Endothelial cell of umbilical vein (primary cell): ENCODE measurements around the gene SNAP25.

ENCODE experiments used
- CTCF ChIP-seq, 2 donors: IDR thresholded peaks; 1 replicate in 1 of 2; 2 replicates in 1 of 2; pipeline ENCODE4 v1.5.1; 2011; ENCODE audit warnings: low read length in 2 of 2, mild to moderate bottlenecking in 2 of 2, moderate library complexity in 2 of 2, control low read depth in 1 of 2, inconsistent platforms in 1 of 2, low read depth in 1 of 2; ENCODE audit not compliant: insufficient read depth in 1 of 2; ENCODE audit errors: extremely low read depth in 1 of 2
- MAX ChIP-seq: IDR thresholded peaks from 2 replicates; pipeline ENCODE4 v1.6.1; 2011; ENCODE audit not compliant: insufficient read depth, insufficient read length
- MYC ChIP-seq: IDR thresholded peaks from one replicate; pipeline ENCODE4 v1.6.1; 2011; ENCODE audit warnings: mild to moderate bottlenecking, low read depth, low read length
- POLR2A ChIP-seq: IDR thresholded peaks from 2 replicates; pipeline ENCODE4 v1.6.1; 2012; ENCODE audit warnings: low read depth, mild to moderate bottlenecking, control low read depth, low read length
- POLR2AphosphoS5 ChIP-seq: IDR thresholded peaks from 2 replicates; pipeline ENCODE4 v1.6.1; 2012; ENCODE audit warnings: low read depth, mild to moderate bottlenecking, control low read depth, low read length, moderate library complexity; ENCODE audit not compliant: insufficient read depth

DNA sequence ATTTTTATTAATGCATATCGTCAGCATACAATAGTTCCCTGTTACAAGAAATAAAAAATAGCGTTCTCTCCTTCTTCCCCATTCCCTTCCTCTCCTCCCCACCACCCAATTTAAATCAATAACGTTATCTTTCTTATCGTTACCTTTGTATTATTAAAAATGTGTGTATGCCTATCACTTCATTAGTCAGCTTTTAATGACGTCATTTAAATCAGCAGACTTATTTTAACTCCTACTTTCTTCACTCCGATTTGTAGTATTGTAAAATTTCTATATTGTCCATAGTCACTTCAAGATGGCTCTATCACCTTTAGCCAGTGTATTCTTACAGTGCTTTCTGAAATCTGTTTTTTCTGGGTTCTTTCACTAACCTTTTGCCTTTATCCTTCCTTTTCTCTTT, 126.3 kb downstream of the SNAP25 start:
- TF ChIP-seq CTCF (IDR thresholded peaks at IDR 0.05; ENCODE audit: extremely low read depth in 1 of 2, insufficient read depth in 1 of 2, low read depth in 1 of 2, low read length in 2 of 2) (no peak), MAX (no peak), POLR2A (no peak), POLR2AphosphoS5 (no peak), MYC (no peak)
